Measurements from ENCODE around the gene GAB1. TPM values are rescaled to one million over a fixed set of nuclear protein-coding genes. Genes with fewer than 3 reads are reported as not detected.

GAB1 gene
- total and polyA plus RNA-seq, 12 donors = 4.1 to 58.2 (median 29.0) TPM

DNA sequence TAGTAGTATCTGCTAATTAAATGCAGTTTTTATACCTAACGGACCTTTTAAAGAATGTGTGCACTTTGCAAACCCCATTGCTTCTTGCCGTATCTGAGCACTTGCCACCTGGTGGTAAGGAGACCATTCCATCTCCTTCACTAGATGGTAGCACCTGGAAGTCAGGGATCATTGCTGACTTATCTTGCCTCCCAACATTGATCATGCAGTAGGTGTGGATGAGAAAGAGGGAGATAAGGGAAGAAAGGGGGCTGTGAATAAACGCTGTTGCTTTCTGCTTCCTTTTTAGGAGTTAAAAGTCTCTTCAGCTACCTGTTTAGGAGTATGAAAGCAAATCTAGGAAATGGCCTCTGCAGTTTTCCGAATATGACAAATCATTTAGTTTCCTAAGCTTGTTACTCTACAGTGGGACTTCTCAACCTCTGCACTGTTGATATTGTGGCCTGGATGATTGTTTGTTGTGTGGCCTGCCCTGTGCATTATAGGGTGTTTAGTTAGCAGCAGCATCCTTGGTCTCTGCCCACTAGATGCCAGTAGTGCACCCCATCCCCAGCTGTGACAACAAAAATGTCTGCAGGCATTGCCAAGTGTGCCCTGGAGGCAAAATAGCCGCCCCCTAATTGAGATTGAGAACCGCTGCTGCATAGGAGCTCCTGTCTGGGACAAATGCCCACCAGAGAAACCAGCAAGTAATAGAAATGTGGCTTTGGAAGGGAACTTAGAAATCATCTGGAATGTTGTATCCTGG, 38.8 kb downstream of the GAB1 start:
- H3K27me3 ChIP-seq = no peaks in the 10 kb centered on the region
- intact Hi-C loops (cut with DNase I) = no loop called here
- peak; percentile 38 to 69 (median 46) for DNase-seq
- H3K4me1 ChIP-seq (replicated peaks in 1 of 2) = peaks cover 32 to 51% of the 10 kb centered on the region in 2 donors
- H3K9me3 ChIP-seq (replicated peaks in 1 of 3) = no peaks in the 10 kb centered on the region
- H3K36me3 ChIP-seq (replicated peaks in 1 of 2) = no peaks in the 10 kb centered on the region
- 54 to 63% (median 58%) methylated on average over 6 of the region's 6 CpGs for WGBS, 4 donors
- no peak overlapping the region for H3K27ac ChIP-seq
- TF ChIP-seq POLR2A (IDR thresholded peaks at IDR 0.05) = no peak
- TF ChIP-seq, protein P1, sequence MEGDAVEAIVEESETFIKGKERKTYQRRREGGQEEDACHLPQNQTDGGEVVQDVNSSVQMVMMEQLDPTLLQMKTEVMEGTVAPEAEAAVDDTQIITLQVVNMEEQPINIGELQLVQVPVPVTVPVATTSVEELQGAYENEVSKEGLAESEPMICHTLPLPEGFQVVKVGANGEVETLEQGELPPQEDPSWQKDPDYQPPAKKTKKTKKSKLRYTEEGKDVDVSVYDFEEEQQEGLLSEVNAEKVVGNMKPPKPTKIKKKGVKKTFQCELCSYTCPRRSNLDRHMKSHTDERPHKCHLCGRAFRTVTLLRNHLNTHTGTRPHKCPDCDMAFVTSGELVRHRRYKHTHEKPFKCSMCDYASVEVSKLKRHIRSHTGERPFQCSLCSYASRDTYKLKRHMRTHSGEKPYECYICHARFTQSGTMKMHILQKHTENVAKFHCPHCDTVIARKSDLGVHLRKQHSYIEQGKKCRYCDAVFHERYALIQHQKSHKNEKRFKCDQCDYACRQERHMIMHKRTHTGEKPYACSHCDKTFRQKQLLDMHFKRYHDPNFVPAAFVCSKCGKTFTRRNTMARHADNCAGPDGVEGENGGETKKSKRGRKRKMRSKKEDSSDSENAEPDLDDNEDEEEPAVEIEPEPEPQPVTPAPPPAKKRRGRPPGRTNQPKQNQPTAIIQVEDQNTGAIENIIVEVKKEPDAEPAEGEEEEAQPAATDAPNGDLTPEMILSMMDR (IDR thresholded peaks at IDR 0.05) = peak; percentile 7 to 60 (median 42)
- H3K4me3 ChIP-seq = no peak overlapping the region

DNA sequence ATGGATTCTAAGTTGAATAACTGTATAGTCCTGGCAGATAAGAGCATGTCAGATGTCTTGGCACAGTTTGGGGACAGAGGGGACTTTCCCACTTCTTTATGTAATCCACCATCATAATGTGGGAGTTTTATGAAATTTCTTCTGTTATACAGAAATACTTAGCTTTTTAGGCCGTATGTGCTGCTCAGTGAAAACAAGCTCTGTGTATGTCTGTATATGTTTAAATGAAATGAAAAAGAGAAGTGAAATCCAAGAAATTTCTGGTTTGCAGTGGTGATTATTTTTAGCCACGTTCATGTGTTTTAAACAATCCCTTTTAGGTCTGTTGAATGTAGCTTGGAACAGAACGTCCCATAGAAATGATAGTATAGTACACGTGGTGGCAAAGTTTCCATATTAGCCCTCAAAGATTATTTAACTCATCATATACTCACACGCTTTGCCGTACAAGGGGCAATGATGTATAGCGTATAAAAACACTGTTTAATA, 41.0 kb downstream of the GAB1 start:
- intact Hi-C loops (cut with DNase I) = no loop called here
- Histone ChIP-seq H3K36me3 (replicated peaks in 1 of 2) (no peaks in the 10 kb centered on the region), H3K27ac (peak overlapping the region in 4 of 5 donors; percentile 13 to 66 (median 43)), H3K27me3 (no peaks in the 10 kb centered on the region), H3K9me3 (replicated peaks in 1 of 3) (no peaks in the 10 kb centered on the region), H3K4me3 (no peak overlapping the region), H3K4me1 (replicated peaks in 1 of 2) (peaks cover 54 to 72% of the 10 kb centered on the region in 2 donors)
- TF ChIP-seq, protein P1 (IDR thresholded peaks at IDR 0.05) = no peak
- no peak for TF ChIP-seq POLR2A (IDR thresholded peaks at IDR 0.05)
- DNase-seq = no peak
- WGBS, 4 donors = 59 to 72% (median 64%) methylated on average over 7 of the region's 7 CpGs

DNA sequence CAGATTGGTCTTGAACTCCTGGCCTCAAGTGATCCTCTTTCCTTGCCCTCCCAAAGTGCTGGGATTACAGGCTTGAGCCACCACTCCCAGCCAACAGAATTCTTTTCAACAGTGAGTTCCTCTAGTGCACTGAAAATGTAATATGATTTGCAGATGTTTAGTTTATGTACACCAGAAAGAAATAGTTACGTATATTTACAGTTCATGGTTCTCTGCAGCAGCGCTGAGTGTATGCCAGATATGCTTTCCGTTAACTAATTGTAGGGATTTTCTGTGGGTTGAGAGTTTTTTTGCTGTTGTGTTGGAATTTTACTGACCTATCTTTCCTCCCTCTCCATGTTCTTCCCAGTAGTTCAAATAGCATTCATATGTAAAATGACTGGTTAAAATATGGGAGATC, 44.0 kb downstream of the GAB1 start:
- no peak overlapping the region for H3K4me3 ChIP-seq
- no peaks in the 10 kb centered on the region for H3K36me3 ChIP-seq (replicated peaks in 1 of 2)
- peak overlapping the region in 3 of 5 donors; percentile 71 to 86 (median 82) for H3K27ac ChIP-seq
- intact Hi-C loops (cut with DNase I) = no loop called here
- WGBS, 4 donors = 83 to 96% (median 90%) methylated on average over 3 of the region's 3 CpGs
- no peak for DNase-seq
- no peaks in the 10 kb centered on the region for H3K9me3 ChIP-seq (replicated peaks in 1 of 3)
- H3K4me1 ChIP-seq (replicated peaks in 1 of 2) = peaks cover 78 to 96% of the 10 kb centered on the region in 2 donors
- H3K27me3 ChIP-seq = no peaks in the 10 kb centered on the region
- no peak for TF ChIP-seq POLR2A (IDR thresholded peaks at IDR 0.05)
- TF ChIP-seq, protein P1 (IDR thresholded peaks at IDR 0.05) = no peak

DNA sequence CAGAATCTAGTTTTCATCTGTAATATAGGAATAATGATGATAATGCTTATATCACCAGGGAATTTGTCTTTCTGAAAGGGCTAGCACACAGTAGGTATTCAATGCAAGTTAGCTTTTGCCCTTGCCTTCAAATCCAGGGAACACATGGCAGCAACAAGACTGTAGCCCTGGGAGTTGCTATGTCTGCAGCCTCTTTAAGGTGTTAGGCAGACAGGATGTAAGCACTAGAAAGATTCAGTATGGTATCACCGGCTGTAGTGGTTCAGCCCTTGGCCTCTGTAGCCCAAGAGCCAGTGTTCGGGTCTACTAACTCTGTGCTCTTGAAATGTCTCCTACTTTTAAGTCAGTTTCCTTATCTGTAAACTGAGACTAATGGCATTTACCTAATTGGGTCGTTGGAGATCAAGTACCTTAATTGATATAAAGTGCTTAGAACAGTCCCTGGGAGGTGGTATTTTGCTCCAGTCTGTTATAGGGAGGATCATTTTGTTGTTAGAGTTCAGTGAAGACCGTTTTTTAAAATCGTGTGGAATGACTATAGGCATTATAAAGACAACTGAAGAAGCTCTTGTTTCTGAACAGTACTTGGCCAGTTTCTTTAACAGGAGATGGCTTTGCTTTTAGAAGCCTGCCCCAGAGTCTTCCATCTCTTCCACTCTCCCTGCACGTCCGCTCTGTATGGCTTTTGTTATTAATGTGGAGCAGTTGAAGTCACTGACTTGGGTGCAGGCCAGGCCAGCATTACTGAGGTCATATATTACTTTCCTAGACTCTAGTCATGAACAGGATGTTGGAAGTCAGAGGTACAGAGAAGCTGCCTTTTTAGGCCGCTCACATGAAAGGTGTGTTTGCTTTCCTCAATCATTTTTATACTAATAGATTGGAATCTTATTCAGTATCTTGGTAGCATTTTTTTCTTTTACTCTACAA, 44.8 kb downstream of the GAB1 start:
- H3K27ac ChIP-seq = peak overlapping the region; percentile 35 to 86 (median 71)
- TF ChIP-seq POLR2A (IDR thresholded peaks at IDR 0.05) = peak in 1 of 2 donors; percentile 86
- TF ChIP-seq, protein P1 (IDR thresholded peaks at IDR 0.05) = no peak
- H3K36me3 ChIP-seq (replicated peaks in 1 of 2) = no peaks in the 10 kb centered on the region
- peak; percentile 87 to 98 (median 92) for DNase-seq
- intact Hi-C loops (cut with DNase I) = no loop called here
- WGBS, 4 donors = 18 to 26% (median 22%) methylated on average over 7 to 8 of the region's 8 CpGs
- H3K27me3 ChIP-seq = no peaks in the 10 kb centered on the region
- no peaks in the 10 kb centered on the region for H3K9me3 ChIP-seq (replicated peaks in 1 of 3)
- H3K4me3 ChIP-seq = no peak overlapping the region
- H3K4me1 ChIP-seq (replicated peaks in 1 of 2) = peaks cover 78 to 88% of the 10 kb centered on the region in 2 donors
